ENCODE data around the gene NAT8L.

Gene NAT8L

DNA sequence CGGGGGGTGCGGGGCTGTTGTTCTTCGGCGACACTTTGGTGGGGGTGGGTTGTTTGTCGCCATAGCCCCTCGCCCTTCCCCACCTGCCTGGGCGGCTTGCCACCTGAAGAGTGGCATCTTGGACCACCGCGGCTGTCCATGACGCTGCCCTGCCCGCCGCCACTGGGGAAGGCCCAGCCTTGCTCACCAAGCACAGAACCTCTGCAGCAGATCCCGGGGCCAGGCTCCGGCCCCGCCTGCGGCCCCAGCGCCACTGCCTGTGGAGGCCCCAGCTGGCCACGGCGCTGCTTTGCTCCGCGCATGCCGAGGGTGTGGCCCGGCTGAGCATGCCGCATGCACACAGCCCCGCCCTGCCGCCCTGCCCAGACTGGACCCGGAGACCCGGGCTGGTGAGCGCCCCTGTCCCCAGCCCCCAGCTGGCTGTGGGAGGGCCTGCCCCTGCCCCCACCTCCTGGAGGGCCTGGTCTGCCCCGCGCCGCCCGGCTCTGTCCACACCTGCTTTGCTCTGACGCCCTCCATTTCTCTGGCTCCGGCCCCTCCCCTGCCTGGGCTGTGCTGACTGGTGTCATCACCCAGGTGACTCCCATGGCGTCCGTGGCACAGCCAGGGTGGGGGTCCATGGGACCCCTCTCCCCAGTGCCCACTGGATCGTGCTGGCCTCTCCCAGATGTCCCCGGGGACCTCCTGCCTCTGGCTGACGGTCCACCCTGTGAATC is 5.3 kb downstream of the NAT8L start:
- no peak for DNase-seq (ENCODE audit: low read depth)

DNA sequence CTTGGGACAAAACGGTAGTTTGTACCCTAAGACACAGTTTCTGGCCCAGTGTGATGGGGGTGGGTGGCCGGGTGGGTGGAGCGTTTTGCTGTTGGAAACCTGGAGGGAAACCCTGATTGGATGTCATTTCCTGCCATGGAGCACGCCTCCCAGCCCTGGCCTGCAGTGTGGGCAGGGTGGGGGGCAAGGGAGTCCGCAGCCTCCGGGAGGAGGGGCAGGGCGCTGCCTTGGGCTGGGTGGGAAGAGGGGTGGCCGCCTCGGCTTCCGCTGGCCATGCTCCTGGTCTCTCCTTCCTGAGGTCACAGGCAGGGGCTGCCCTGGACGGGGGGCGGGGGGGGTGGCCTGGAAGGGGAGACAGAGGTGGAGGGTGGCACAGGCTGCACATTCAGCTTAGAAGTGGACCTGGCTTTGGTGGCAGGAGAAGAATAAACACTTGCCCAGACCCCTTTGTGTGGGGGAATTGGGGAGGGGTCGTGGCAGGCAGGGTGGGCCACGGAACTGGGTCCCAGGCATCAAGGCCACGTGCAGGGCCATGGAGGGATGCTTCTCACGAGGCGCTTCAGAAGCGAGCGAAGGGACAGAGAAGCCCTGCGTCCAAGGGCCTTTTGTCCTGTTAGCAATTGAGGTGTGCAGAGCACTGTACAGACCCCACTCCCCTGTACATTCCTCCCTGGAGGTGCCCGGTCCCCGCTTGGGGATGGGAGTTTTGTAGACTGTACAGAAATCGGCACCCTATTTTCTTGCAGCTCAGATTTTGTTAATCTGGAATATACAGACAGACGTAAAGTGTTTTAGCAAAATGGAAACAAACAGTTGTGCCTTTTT is 6.2 kb downstream of the NAT8L start:
- no peak for DNase-seq (ENCODE audit: low read depth)

DNA sequence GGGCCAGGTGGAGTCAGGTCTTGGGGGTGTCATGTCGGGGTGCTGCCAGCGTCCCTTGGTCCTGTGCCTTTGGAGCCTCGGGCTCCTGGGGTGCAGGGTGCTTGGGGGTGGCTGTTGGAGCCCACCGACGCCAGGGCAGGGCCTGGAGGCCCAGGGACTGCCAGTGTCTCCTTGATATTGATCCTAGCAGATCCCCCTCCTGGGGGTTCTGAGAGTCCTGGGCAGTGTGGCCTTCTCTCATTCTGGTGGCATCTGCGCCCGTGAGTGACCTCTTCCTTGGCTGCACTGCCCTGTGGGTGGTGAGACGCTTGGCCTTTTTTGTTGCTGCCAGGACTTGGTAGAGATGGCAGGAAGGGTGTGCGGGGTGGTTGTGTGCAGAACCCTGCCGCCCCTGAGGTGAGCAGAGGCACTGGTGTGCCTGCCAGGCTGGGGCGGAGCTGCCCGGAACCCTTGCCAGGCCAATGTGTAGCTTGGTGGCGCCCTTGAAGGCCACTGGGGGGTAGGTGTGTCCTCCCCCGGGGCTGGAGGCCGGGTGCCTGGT is 7.0 kb downstream of the NAT8L start:
- DNase-seq (ENCODE audit: low read depth) = no peak

DNA sequence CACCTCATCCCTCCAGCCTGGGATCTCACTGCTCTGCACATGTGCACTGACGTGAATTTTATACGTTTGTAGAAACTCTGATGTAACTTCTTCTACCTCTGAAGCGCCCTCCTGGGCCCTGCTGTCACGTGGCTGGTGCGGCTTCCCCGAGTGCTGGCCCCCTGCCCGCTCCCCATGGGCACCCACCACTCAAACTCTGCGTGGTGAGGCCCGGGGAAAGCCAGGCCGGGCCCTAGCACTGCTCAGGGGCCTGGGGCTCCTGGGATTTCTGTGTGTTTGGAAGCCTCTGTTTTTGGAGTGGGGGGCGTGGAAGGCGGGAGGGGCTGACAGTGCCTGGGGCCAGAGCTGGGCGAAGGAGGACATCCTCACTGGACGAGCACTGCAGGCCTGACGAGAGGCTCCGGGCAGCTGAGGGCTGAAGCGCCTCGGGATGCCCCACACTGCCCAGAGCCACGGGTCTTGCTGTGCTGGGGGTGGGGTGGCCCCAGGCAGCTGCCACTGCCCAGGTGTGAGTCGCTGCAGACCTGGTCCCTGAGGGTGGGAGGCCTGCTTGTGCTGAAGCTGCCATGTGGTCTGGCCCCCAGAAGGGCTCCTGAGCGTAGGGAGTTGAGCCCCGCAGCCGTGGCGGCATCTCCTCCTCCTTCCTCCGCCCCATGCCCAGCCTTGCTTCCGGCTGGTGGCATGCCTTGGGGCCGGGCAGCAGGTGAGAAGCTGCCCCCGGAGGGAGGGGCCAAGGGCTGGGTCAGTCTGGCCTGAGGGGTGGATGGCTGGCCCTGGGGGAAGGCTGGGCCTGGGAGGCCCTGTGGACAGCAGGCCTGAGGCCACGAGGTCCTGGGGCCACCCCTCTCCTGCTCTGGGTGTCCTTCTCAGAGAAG is 7.7 kb downstream of the NAT8L start:
- DNase-seq (ENCODE audit: low read depth) = no peak

DNA sequence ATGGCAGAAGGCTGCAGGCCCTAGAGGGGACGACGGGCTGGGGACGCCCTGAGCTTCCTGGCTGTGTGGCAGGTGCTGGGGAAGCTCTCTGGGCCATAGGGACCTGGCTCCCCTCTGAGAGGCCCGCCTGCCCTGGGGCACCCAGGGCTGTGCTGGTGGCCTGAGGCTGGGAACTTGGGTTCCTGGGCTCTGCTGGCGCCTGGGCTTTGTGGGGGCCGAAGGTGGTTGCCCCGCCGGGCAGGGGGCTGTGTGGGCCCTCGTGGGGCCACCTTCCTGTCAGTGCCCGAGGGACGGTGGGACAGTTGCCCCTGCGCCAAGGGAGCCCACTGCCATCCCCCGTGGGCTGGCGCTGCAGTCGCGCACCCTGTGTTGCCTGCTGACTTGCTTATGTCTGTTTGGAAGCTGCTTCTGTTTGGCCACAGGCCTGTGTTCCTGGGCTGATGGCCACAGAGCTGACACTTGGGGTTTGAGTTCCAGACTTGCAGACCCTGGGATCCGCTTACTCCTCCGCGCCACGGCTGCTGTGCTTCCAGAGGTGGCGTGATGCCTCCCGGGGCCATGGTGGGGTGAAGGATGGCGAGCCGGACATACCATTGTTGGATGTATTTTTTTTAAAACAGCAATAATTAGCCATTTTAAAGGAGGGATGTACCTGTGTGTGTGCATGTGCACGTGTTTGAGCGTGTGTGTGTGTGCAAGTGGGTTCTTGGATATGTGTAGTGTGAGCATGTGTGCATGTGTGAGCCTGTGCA is 8.5 kb downstream of the NAT8L start:
- DNase-seq (ENCODE audit: low read depth) = no peak

DNA sequence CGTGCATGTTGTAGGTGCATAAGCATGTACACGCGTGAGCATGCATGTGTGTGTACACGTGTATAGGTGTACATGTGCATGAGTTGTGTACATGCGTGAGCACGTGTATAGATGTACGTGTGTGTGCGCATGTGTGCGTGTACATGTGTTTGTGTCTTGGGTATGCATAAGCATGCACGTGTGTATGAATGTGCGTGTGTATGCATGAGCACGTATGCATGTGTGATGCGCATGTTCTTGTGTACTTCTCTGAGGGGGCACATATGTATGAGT is 9.0 kb downstream of the NAT8L start:
- no peak for DNase-seq (ENCODE audit: low read depth)

GRCh38 chr4:2068566-2068965 is 9.4 kb downstream of the NAT8L start:
- no peak for DNase-seq (ENCODE audit: low read depth)

- DNase-seq (ENCODE audit: low read depth) = no peak
Measured at GRCh38 chr4:2069161-2069971, 10.2 kb downstream of the NAT8L start.

- DNase-seq (ENCODE audit: low read depth) = no peak
Measured at GRCh38 chr4:2069986-2070385, 10.9 kb downstream of the NAT8L start.

DNA sequence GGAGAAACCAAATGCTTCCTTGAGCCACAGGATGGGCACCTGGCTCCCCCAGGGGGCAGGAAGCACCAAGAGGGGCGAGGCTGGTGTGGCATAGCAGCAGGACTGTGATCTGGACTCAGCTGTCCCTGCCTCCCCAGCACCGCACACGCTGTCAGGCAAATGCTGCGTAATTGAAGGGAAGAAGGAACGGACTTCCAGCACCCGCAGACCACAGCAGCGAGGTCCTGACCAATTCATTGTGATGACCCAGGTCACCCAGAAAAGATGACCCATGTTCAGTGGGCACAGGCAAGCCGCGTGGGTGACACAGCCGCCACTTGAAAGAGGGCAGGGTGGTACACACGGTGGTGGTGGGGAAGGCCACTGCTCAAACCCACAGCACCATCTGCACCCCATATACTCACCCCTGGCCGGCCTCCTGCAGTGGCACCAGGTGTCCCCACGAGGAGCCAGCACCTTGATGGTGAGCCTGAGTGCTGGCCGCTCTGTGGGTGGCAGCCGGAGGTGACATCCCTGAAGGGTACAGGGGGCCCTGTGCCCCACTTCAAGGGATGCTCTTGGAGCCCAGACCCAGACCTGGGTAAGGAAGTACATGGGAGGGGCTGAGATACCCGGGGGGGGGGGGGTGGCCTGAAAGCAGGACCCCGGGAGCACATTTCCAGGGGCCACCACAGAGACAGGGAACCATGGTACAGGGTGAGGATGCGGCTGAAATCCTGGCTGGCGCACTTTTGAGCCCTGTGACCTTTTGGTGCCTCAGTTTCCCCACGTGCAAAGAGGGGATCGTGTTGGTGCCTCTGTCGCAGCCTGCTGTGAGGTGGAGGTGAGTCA is 11.5 kb downstream of the NAT8L start:
- DNase-seq (ENCODE audit: low read depth) = no peak

DNA sequence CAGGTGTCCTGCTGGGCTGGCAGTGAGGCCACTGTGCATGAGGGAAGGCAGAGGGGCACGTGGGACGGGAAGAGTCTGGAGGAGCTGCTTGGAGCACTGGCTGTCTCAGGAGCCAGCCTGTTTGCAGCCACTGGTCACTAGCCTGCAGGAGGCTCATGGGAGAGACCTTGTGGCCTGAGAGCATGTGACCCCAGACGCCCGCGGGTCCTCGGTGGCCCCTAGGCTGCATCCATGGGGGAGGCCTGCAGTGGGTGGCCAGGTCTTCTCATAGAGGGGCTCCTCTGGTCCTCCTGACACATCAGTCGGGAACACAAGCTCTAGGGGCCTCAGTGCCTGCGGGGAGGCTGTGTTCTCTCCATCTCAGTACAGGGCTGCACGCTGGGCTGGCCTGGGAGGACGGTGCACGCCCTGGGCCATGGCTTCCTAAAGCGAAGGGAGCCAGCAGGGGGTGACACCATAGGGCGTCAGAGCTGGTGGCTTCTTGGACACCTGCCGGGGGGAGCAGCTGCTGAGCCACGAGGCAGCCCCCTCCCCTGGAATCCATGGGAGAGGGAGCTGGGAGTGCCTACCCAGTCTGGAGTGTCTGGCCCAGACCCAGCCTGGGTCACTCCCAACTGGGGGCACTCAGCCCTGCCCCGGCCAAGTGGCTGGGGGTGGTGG is 12.3 kb downstream of the NAT8L start:
- no peak for DNase-seq (ENCODE audit: low read depth)

DNA sequence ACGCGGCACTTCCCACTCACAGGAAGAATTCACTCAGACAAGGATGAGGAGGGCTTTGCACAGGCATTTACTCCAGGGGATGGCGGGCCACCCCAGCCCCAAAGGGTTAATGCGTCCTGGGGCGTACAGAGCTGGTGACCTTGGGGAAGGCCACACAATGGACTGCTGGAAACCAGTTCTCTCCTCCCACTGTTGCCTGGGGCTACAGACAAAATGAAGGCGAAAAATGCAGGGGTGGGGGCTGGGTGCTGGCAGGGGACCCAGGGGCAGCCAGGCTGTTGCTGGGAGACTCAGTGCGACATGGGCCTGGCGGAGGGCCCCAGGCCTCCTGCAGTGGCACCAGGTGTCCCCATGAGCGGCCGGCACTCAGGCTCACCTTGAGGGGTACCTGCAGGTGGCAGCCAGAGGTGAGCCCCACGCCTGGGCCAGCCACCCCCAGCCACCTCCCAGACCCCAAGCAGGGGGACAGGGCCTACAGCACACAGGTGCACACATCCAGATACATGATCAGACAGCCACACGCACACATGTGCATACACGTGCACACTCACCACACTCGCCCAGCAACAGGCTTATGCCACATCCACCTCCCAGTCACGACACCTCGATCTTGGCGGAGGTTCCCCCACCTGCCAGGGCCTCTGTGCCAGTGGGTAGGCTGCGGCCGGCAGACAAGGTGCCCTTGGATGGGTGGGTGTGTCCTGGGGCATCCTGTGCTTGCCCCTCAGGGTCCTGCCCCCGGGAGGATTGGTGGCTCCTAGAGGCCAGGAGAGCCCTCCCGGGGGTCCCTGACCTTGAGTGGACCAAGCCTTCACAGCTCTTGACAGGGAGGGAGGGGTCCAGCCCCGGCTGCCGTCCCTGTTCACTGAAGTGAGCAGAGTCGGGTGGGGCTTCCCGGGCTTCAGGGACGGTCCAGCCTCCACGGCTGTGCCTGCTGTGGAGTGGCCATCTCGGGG is 13.1 kb downstream of the NAT8L start:
- DNase-seq (ENCODE audit: low read depth) = no peak

GRCh38 chr4:2072971-2073807 is 14.1 kb downstream of the NAT8L start:
- DNase-seq (ENCODE audit: low read depth) = no peak

DNA sequence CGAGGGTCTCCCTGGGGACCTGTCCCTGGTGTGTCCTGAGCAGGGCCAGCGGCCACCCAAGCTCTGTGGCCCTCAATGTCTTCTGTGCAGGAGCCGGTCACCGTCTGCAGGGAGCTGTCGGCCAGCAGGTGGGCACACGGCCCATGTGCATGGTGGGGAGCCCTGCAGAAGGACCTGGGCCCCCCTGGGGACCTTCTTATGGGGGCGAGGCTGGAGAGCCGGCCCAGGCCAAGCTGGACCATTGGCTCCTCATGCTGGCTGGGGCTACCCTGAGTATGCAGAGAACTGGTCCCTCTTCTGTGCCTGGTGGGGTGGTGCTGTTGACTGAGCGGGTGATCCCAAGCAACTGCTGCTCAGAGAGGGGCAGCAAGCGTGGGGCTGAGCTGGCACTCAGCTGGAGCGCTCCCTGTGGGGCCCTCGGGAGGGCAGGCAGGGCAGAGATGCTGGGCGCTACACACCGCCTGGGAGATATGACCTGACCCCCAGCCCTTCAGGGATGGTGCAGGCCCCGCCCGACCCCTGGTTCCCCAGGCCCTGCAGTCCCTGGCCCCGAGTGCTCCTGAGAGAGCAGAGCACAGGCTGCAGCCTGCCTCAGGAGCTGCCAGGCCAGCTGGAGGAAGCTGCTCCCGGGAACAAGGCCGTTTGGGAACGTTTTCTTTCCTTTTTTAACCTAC is 14.8 kb downstream of the NAT8L start:
- no peak for DNase-seq (ENCODE audit: low read depth)

DNA sequence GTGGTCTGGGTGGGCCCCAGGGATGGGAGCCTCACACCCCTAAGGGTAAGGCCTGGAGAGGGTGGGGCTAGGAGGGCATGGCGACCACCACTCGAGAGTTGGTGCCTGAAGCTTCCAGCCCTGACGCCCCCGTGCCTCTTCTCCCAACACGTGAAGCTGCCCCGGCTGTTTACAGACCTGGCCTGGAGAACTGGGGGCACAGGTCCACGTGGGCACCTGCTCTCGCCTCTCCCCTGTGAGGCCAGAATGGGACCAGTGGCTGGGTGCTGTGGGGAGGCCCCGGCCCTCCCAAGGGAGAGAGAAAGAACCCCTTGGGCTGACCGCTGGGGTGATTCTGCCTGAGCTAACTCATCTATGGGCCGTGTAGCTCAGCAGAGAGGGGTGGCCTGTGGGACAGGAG is 15.5 kb downstream of the NAT8L start:
- DNase-seq (ENCODE audit: low read depth) = no peak

DNA sequence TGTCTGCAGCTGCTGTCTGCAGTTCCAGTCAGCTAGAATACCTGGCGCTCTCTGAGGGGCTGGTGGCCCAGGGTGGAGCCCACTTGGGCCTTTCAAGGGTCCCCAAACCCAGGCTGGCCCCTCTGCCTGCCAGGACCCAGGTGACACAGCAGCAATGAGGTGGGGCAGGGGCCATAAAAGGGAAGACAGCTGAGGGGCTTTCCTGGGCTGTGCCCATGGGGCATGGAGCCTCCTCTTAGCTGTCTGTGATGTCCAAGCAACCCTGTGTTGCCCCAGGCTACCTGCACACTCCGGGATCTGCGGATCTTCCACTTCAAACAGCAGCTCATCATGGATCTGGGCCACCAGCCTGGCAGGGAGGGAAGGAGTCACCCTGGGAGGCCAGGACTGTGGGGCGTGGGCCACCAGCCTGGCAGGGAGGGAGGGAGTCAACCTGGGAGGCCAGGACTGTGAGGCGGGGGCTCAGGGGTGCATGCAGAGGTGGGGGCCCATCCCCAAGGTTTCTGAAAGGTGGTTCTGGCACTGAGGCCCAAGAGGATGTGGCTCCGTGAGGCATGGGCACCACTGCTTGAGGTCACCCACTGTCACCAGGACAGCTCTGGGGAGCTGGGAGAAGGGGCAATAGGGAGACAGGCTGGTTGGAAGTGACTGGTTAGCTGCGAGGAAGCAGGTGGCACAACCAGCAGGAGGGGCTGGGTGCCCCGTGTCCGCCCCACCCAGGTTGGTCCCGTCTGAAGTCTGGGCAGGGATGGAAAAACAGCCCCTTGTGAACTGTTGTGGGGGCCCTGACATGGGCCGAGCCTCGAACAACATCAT is 16.3 kb downstream of the NAT8L start:
- DNase-seq (ENCODE audit: low read depth) = no peak
